Measurements from ENCODE around the gene GRID1. TPM values are rescaled to one million over a fixed set of nuclear protein-coding genes. Genes with fewer than 3 reads are reported as not detected.

The GRID1 gene
- total RNA-seq, 1 donor from 2014 or later: 1.1 TPM

- TF ChIP-seq CTCF (conservative IDR thresholded peaks at IDR 0.05): no peak
- Mint-ChIP-seq H3K36me3 (ENCODE audit: low read depth) (no peaks in the 10 kb centered on the region), H3K4me1 (no peaks in the 10 kb centered on the region), H3K9me3 (no peaks in the 10 kb centered on the region), H3K27ac (ENCODE audit: unreplicated experiment) (no peak overlapping the region), H3K4me3 (no peak overlapping the region), H3K27me3 (ENCODE audit: low read depth) (no peaks in the 10 kb centered on the region)
- DNase-seq (ENCODE audit: low read depth, low spot score): no peak
Observed at GRCh38 chr10:86136934-86137333, 229.7 kb downstream of the GRID1 start.

GRCh38 chr10:86135191-86135590, 231.4 kb downstream of the GRID1 start:
- Mint-ChIP-seq H3K27ac (ENCODE audit: unreplicated experiment) (no peak overlapping the region), H3K4me3 (no peak overlapping the region), H3K36me3 (ENCODE audit: low read depth) (no peaks in the 10 kb centered on the region), H3K27me3 (ENCODE audit: low read depth) (no peaks in the 10 kb centered on the region), H3K9me3 (peaks cover 4% of the 10 kb centered on the region), H3K4me1 (no peaks in the 10 kb centered on the region)
- no peak for TF ChIP-seq CTCF (conservative IDR thresholded peaks at IDR 0.05)
- no peak for DNase-seq (ENCODE audit: low read depth, low spot score)

- Mint-ChIP-seq H3K36me3 (ENCODE audit: low read depth) (no peaks in the 10 kb centered on the region), H3K4me3 (no peak overlapping the region), H3K27me3 (ENCODE audit: low read depth) (no peaks in the 10 kb centered on the region), H3K27ac (ENCODE audit: unreplicated experiment) (no peak overlapping the region), H3K9me3 (peaks cover 5% of the 10 kb centered on the region), H3K4me1 (no peaks in the 10 kb centered on the region)
- no peak for DNase-seq (ENCODE audit: low read depth, low spot score)
- TF ChIP-seq CTCF (conservative IDR thresholded peaks at IDR 0.05): no peak
Observed at GRCh38 chr10:86130737-86131475, 235.7 kb downstream of the GRID1 start.

- Mint-ChIP-seq H3K4me3 (no peak overlapping the region), H3K4me1 (no peaks in the 10 kb centered on the region), H3K9me3 (peaks cover 5% of the 10 kb centered on the region), H3K27me3 (ENCODE audit: low read depth) (no peaks in the 10 kb centered on the region), H3K27ac (ENCODE audit: unreplicated experiment) (no peak overlapping the region), H3K36me3 (ENCODE audit: low read depth) (no peaks in the 10 kb centered on the region)
- TF ChIP-seq CTCF (conservative IDR thresholded peaks at IDR 0.05): no peak
- DNase-seq (ENCODE audit: low read depth, low spot score): no peak
Observed at GRCh38 chr10:86130041-86130440, 236.6 kb downstream of the GRID1 start.

GRCh38 chr10:86128360-86128759, 238.2 kb downstream of the GRID1 start:
- no peak overlapping the region for H3K27ac Mint-ChIP-seq (ENCODE audit: unreplicated experiment)
- no peaks in the 10 kb centered on the region for H3K27me3 Mint-ChIP-seq (ENCODE audit: low read depth)
- TF ChIP-seq CTCF (conservative IDR thresholded peaks at IDR 0.05): no peak
- H3K36me3 Mint-ChIP-seq (ENCODE audit: low read depth): no peaks in the 10 kb centered on the region
- no peak overlapping the region for H3K4me3 Mint-ChIP-seq
- no peak for DNase-seq (ENCODE audit: low read depth, low spot score)
- H3K4me1 Mint-ChIP-seq: no peaks in the 10 kb centered on the region
- H3K9me3 Mint-ChIP-seq: peaks cover 5% of the 10 kb centered on the region

Data from neural crest cell (in vitro differentiated cells).